DMS 273 (cell line): ENCODE data around the gene TRAP1.
"Not testable (repeated sequence)": the region's sequence is repeated elsewhere in the genome, so short reads cannot be mapped to it uniquely, and the experiment has no call there.

Experiments
- DNase-seq: peaks from one replicate; lab custom pipeline; 2025; ENCODE audit not compliant: unreplicated experiment; lab: John Stamatoyannopoulos, UW

TRAP1 gene

DNA sequence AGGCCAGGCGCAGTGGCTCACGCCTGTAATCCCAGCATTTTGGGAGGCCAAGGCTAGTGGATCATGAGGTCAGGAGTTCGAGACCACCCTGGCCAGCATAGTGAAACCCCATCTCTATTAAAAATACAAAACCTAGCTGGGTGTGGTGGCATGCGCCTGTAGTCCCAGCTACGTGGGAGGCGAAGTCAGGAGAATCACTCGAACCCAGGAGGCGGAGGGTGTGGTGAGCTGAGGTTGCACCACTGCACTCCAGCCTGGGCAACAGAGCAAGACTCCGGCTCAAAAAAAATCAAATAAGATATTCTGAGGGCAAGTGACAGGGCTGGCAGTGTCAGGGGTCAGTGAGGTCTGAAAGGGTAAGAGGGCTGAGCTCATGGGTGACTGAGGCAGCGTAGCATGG is 2.9 kb downstream of the TRAP1 start:
- DNase-seq, result not testable (repeated sequence)

- no peak for DNase-seq
Observed at GRCh38 chr16:3713587-3714242, 3.6 kb downstream of the TRAP1 start.

DNA sequence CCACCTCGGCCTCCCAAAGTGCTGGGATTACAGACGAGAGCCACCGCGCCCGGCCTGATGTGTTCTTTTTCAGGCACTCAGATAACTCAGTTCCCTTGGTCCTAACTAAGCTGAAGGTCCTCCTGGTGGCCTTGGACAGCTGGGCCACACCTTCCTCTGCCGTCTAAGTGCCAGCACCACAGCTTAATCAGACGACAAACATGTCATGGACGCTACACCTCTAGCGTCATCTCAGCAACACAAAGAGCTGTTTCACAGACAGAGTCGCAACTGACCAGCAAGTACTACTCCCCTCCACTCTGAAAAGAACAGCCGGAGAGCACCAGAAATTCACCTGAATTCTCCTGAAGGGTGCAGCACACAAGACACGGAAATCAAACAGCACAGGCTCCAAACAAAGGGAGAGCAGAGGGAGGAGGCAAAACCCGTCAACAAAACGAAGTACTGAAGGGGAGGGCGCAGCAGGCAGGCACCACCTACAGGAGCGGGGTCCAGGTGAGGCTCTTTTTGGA is 4.4 kb downstream of the TRAP1 start:
- DNase-seq, result no peak

GRCh38 chr16:3706253-3707012 is 10.9 kb downstream of the TRAP1 start:
- DNase-seq, result no peak

- no peak for DNase-seq
Observed at GRCh38 chr16:3702082-3702481, 15.2 kb downstream of the TRAP1 start.

DNA sequence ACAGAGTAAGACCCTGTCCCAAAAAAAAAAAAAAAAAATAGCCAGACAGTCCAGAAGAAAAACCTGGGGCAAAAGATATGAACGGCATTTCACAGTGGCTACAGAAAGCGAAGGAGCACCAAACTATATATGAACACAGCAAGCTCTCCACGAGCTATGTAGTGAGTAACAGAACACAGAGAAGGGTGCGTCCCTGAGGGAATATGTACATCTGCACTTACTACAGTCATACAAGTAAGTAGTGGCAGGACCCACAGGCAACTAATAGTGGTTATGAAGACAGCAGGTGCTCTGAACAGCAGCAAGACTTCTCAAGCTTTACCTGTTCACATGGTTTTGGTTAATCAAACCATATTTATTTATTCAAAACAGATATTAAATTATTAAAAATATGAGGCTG is 15.8 kb downstream of the TRAP1 start:
- no peak for DNase-seq

DNA sequence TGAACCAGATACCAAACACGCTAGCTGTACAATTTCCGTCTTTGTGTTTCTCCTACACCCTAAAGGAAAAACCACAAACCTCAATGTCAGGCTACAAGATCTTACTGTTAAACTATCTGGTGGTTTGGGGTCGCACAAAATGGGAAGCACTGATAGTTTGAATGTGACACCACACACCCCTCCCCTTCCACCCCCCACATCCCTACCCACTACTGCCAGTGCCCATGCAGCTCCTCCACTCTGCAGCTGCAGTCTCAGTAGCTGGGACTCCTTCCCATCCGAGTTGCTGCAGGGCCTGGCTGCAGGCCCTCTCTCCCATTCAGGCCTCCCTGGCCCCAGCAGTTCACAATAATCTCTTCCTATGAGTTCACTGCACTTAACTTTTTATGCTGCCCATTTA is 18.4 kb downstream of the TRAP1 start:
- DNase-seq, result no peak

GRCh38 chr16:3696425-3697218 is 20.7 kb downstream of the TRAP1 start:
- DNase-seq, result peak; percentile 40

DNA sequence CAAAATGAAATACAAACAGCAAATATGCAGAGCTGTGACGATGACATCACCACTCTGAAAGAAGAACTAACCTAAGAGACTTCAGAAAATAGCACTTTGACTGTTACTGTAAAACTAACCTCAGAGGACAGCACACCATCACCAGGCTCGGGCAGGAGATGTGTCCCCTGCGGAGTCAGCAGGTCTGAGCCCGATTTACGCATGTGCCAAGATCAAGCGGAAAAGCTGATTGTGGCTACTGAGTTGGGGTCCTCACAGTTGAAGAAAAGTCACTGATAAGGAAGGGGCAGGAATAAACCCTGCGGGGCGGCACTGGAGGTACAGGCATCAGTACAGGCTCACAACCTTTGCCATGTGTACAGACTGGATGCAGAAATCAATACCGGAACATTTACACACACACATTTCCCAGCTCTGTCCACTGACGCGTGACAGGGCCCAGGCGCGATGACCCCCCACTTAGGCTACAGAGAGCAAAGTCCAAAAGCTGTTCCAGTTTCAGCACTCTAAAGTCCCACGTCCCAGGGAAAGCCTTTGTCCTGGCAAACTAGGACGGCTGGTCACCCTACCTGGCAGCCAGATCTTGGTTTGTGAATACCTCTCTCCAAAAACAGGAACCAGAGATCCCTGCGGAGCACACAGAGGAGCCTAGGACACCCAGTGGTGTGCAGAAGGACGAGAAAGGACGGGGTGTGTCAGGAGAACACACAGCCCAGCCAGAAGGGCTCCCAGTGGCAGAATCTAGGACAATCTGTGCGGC is 21.5 kb downstream of the TRAP1 start:
- DNase-seq, result no peak

DNA sequence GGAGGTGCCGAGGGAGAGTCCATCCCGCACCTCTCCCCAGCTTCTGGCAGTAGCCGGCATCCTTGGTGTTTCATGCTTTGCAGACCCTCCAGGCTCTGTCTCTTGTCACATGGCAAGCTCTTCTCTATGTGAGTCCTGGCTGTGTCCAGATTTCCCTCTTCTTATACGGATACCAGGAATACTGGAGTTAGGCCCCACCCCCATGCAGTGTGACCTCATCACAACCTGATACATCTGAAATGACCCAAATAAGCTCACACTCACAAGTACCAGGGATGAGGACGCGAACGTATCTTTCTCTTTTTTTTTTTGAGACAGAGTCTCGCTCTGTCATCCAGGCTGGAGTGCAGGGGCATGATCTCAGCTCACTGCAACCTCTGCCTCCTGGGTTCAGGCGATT is 23.3 kb downstream of the TRAP1 start:
- DNase-seq, result no peak

DNA sequence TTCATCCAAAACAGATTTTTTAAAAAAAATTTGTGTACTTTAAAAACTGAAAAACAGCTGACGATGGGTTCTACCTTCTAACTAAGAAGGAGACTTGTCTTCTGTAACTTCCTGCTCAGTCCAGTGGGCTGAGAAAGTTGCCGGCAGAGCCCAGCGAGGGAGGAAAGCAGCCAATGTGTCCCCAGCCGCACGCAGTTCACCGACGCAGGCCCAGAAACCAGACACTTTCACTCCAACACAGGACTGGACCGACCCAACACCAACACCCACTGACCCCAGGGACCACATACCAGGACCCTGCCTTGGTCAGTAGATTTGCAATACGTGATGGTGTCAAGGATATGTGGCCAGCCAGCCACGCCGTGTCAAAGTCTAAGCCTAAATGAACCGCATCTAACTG is 25.6 kb downstream of the TRAP1 start:
- DNase-seq, result no peak

DNA sequence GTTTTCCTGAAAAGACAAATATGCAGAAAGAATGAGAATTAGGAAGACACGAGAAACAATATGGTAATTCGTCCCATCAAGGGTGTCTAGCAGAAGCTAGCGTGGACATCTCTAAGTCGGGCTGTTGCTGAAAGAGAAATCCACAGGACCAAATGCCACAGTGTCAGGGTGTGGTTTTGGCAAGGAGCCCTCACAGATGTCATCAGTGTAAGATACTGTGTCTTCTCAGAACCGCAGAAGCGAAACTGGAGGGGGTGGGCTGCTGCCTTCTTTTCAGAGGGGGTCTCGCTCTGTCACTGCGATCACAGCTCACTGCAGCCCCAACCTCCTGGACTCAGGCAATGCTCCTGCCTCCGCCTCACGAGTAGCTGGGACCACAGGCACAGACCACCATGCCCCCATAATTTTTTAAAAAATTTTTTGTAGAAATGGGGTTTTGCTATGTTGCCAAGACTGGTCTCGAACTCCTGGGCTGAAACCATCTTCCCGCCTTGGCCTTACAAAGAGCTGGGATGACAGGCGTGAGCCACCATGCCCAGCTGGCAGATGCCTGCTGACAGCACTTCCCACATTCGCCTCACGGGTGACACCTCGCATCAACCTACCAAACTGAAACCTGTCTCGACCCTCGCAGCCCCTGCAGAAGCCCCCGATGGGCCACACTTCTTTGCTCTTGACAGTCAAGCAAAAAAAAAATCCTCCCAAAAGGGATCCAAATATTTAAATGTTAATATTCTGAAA is 26.2 kb downstream of the TRAP1 start:
- DNase-seq, result peak; percentile 51

DNA sequence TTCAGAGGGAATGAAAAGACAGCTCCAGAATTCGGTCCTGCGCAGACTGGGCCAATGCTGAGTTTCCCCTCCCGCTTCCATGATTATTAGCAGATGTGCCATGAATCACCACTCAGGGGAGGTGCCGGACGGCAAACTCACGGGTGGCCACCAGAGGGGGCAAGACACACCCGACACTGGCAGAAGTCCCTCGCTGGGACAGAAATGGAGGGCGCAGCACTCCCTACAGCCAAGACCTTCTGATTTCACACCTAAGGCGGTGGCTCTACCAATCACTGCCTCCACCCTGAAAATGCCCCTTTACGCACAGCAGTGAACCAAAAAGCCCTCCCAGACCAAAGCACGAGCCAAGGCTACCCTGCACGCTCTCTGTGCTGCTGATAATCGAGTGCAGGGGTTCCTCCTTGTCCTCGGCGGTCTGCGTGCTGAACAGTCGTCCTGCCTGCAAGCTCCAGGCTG is 26.8 kb downstream of the TRAP1 start:
- DNase-seq, result peak; percentile 93

- no peak for DNase-seq
Observed at GRCh38 chr16:3689731-3690130, 27.6 kb downstream of the TRAP1 start.

- DNase-seq, result no peak
Observed at GRCh38 chr16:3687792-3688191, 29.5 kb downstream of the TRAP1 start.

GRCh38 chr16:3687021-3687420 is 30.3 kb downstream of the TRAP1 start:
- no peak for DNase-seq

GRCh38 chr16:3681206-3681605 is 36.1 kb downstream of the TRAP1 start:
- DNase-seq, result no peak

- DNase-seq, result no peak
Observed at GRCh38 chr16:3677994-3678393, 39.3 kb downstream of the TRAP1 start.

GRCh38 chr16:3675601-3676130 is 41.7 kb downstream of the TRAP1 start:
- no peak for DNase-seq
